Measurements from ENCODE around the gene NAPA.

Gene NAPA

GRCh38 chr19:47458672-47459071 is 56.2 kb downstream of the NAPA start:
- no peak for DNase-seq (ENCODE audit: low spot score)

- no peak for DNase-seq (ENCODE audit: low spot score)
These were observed 58.0 kb downstream of the NAPA start for GRCh38 chr19:47456721-47457474.

- DNase-seq (ENCODE audit: low spot score): no peak
These were observed 64.4 kb downstream of the NAPA start for GRCh38 chr19:47450478-47450877.

DNA sequence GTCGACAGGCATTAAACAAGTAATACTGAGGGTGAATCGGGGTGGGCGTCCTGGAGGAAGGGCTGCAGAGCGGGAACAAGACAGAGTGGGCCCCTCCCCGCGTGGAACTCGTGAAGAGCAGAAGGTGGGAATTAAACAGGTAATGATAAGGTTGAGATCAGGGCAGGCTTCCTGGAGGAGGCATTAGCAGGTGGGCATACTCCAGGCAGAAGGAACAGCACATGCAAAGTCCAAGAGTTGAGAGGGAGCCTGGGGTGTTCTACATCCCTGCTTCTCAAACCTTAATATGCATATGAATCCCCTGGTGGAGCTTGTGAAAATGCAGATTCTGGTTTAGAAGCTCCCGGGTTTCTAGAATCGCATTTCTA is 66.5 kb downstream of the NAPA start:
- DNase-seq (ENCODE audit: low spot score): no peak

DNA sequence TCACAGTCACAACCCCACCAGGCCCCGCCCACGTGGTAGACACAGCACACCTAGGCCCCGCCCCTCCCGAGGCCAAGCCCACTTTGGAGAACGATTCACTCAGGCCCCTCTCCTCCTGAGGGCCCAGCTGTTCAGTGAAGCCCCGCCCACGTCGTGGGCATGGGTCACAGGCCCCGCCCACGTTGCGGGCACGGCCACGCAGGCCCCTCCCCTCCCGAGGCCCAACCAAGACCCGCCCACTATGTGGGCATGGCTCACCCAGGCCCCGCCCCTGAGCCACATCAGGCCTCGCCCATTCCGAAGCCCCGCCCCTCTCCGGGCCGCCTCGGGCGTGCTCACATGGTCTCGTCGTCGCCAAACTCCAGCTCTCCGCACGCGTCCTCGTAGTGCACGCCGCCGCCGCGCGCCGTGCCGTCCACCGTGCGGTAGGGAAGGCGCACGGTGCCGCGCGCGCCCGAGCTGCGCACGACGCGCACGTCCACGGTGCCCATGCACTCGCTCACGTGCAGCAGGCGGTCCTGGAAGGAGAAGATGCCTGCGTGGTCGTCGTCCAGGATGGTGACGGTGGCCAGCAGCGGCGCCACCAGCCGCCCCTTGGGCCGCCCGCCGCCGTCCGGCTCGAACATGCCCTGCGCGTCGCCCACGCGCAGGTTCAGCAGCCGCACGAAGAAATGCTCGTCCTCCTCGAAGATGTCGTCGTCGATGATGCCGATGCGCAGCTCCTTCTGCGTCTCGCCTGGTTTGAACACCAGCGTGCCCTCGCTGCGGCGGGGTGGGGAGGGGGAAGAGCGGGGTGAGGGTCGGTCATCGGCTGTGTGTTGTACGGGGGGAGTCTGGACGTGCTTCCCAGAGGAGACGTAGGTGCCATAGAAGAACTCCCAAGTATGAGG is 67.1 kb downstream of the NAPA start:
- DNase-seq (ENCODE audit: low spot score): peak; percentile 61

DNA sequence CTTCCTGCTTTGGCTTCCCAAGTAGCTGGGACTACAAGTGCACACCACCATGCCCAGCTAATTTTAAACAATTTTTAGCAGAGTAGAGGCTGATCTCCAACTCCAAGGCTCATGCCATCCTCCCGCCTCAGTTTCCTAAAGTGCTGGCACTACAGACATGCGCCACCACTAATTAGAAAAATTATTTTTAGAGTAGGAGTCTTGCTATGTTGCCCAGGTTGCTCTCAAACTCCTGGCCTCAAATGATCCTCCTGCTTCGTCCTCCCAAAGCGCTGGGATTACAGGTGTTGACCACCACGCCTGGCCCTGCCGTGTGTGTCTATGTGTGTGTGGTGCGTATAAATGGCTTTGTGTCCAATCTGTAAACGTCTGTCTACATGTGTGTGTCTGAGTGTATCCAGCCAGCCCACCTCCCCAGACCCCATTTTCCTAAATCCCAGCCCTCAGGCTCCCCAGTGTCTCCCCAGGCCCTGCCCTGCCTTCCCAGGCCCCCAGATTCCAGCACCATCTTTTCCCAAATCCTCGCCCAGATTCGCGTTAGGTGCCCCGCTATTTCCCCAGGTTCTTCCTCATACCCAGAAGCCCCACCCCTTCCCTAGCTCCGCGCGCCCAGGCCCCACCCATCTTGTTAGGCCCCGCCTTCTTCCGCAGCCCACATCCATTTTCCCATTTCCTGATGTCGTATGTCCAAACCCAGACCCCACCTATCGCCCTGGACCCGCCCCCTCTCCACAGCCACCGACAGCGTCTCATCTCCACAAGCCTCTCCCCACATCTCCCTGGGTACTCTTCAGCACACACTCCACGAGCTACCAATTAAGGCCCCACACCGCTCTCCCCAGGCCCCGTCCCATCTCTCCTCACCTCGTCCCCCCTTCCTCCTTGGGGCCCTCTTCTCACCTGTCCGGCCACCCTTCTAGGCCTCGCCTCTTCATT is 68.1 kb downstream of the NAPA start:
- DNase-seq (ENCODE audit: low spot score): peak; percentile 24

DNA sequence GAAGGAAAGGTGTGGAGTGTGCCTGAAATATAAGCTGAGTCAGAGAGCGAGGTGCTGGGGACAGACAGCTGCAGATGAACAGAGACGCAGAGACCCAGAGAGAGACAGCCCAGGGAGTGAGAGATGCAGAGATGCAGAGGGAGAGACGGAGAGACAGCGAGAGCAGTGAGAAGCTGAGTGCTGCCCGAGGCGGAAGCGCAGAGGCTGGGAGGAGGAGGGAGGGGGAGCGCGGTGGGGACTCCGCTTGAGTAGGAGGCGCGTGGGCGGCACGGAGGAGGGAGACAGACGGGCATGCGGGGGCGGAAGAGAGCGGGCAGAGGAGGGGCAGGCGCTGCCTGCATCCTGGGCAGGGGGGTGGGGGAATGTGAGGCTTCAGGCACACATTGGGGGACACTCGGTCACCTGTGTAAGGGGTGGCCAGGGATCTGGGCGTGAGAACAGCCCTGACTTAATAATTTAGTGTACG is 68.9 kb downstream of the NAPA start:
- DNase-seq (ENCODE audit: low spot score): peak; percentile 33

GRCh38 chr19:47445527-47445926 is 69.3 kb downstream of the NAPA start:
- DNase-seq (ENCODE audit: low spot score): no peak

- no peak for DNase-seq (ENCODE audit: low spot score)
These were observed 70.5 kb downstream of the NAPA start for GRCh38 chr19:47444388-47444821.

- no peak for DNase-seq (ENCODE audit: low spot score)
These were observed 71.5 kb downstream of the NAPA start for GRCh38 chr19:47443331-47443730.

GRCh38 chr19:47438793-47439220 is 76.1 kb downstream of the NAPA start:
- DNase-seq (ENCODE audit: low spot score): no peak

Measured in activated CD4-positive, alpha-beta T cell treated with anti-CD3 and anti-CD28 coated beads, Interleukin-2, Interleukin-4, amounts not matched to agents 100 ng/mL and 50 ng/mL, durations not matched to agents 16 hours and 8 hours (primary cell).